Stimulated activated memory B cell treated with anti-CD40 and anti-IgM and Interleukin-4, amounts not matched to agents 10 μg/mL and 1 μg/mL and 100 μg/mL, for 72 hours (primary cell): ENCODE measurements around the gene EHD1.
A peak's percentile ranks its signal among the peaks of the same experiment; 100 is the strongest.

ENCODE experiments used
- ATAC-seq: fragments of 150-1000 bp; cut with Tn5 transposase; 2 replicates; pipeline ENCODE4 v1.10.0; 2021
- H3K27ac Mint-ChIP-seq: one replicate; pipeline ENCODE4 v1.8.0; 2022; ENCODE audit warnings: mild to moderate bottlenecking, mixed read lengths
- H3K27me3 Mint-ChIP-seq: one replicate; pipeline ENCODE4 v1.8.0; 2022; ENCODE audit warnings: mixed read lengths
- H3K36me3 Mint-ChIP-seq: one replicate; pipeline ENCODE4 v1.8.0; 2022; ENCODE audit warnings: mixed read lengths
- H3K4me1 Mint-ChIP-seq: one replicate; pipeline ENCODE4 v1.8.0; 2022; ENCODE audit warnings: mixed read lengths
- H3K4me3 Mint-ChIP-seq: one replicate; pipeline ENCODE4 v1.8.0; 2022; ENCODE audit warnings: mild to moderate bottlenecking, moderate library complexity, mixed read lengths
- H3K9me3 Mint-ChIP-seq: one replicate; pipeline ENCODE4 v1.8.0; 2022; ENCODE audit warnings: mixed read lengths

The EHD1 gene

DNA sequence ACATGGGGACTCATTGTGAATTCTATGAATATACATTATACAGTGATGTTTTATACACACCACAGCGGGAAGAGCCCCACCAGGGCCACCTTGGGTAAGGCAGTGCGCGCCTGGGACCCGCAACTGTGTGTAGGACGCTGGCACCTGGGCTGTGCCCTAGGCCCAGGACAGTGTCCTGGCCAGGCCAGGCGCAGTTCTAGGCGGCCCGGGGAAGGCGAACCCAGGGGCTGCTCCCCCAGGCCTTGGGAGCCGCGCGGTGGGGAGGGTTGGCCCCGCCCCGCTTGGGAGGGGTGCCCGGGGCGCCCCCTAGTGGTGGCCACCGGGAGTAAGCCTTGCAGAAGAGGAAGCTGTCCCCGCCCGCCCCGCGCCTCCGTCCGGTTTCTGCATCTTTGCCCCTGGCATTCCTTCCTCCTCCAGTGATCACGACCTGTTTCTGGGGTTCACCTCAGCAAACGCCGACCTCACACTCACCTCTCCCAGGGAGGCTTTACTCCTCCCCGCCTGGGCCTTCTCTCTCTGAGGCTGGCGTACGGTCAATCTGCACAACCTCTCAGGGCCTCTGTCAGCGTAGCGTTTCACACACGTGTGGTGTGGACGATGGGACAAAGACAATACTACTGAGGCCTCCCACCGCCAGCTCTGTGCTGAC lies 9.5 kb upstream of the EHD1 start:
- Mint-ChIP-seq H3K9me3 (no peaks in the 10 kb centered on the region), H3K4me3 (peak overlapping the region; percentile 77), H3K27ac (peak overlapping the region; percentile 82), H3K4me1 (peaks cover 55% of the 10 kb centered on the region), H3K36me3 (no peaks in the 10 kb centered on the region), H3K27me3 (no peaks in the 10 kb centered on the region)
- ATAC-seq = peak; percentile 92

DNA sequence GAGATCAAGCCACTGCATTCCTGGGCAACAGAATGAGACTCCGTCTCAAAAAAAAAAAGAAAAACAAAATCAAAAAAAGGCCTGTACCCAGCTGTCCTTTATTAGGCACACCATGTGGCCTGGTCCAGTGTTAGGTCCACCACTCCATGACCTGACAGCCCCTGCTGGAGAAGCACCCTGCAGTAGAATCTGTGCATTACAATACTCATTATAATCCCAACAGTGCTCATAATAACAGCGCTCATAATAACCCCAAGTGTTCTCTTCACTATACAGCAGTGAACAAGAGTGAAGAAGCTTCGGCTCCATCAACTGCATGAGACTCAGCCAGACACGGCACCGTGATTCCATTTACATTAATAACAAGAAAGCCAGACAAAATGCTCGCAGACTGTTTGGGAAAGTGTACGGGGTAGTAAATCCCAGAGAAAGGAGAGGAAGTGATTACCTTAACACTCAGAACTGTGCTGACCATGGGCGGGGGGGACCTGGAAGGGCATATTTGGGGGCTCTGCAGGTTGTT lies 8.9 kb upstream of the EHD1 start:
- H3K36me3 Mint-ChIP-seq = no peaks in the 10 kb centered on the region
- ATAC-seq = no peak
- H3K27ac Mint-ChIP-seq = peak overlapping the region; percentile 82
- H3K4me3 Mint-ChIP-seq = peak overlapping the region; percentile 14
- H3K9me3 Mint-ChIP-seq = no peaks in the 10 kb centered on the region
- H3K27me3 Mint-ChIP-seq = no peaks in the 10 kb centered on the region
- peaks cover 53% of the 10 kb centered on the region for H3K4me1 Mint-ChIP-seq

- Mint-ChIP-seq H3K4me1 (peaks cover 50% of the 10 kb centered on the region), H3K36me3 (no peaks in the 10 kb centered on the region)
Measured at GRCh38 chr11:64885367-64886286, 7.2 kb upstream of the EHD1 start.

DNA sequence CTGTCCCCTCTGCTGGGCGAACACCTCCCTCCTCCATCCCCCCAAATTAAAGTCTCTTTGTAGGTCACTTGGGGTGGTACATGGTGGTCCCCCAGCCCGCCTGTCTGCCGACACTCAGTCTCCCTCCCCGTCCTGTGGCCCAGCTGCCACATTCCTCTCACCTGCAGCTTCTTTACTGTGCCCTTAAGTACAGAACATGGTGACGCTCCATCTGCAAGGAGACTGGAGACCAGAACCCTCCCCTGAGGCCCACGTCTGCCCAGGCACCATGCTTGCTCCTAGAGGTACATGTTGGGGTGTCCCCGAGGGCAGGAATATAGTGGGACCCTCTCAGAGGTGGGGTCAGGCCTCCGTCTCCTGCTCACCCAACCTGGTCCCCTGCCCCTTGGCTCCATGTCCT lies 5.6 kb upstream of the EHD1 start:
- H3K27ac Mint-ChIP-seq = peak overlapping the region; percentile 23
- H3K4me1 Mint-ChIP-seq = peaks cover 63% of the 10 kb centered on the region
- no peaks in the 10 kb centered on the region for H3K9me3 Mint-ChIP-seq
- H3K27me3 Mint-ChIP-seq = no peaks in the 10 kb centered on the region
- no peaks in the 10 kb centered on the region for H3K36me3 Mint-ChIP-seq
- no peak overlapping the region for H3K4me3 Mint-ChIP-seq
- no peak for ATAC-seq

More at GRCh38 chr11:64885367-64886286, 7.2 kb upstream of the EHD1 start:
- no peaks in the 10 kb centered on the region for H3K27me3 Mint-ChIP-seq
- ATAC-seq = no peak
- H3K4me3 Mint-ChIP-seq = no peak overlapping the region
- H3K9me3 Mint-ChIP-seq = no peaks in the 10 kb centered on the region
- peak overlapping the region; percentile 4 for H3K27ac Mint-ChIP-seq

- H3K27me3 Mint-ChIP-seq = no peaks in the 10 kb centered on the region
- peaks cover 61% of the 10 kb centered on the region for H3K4me1 Mint-ChIP-seq
- H3K27ac Mint-ChIP-seq = peak overlapping the region; percentile 23
- ATAC-seq = no peak
- no peaks in the 10 kb centered on the region for H3K36me3 Mint-ChIP-seq
- H3K9me3 Mint-ChIP-seq = no peaks in the 10 kb centered on the region
- H3K4me3 Mint-ChIP-seq = no peak overlapping the region
Measured at GRCh38 chr11:64883575-64883974, 5.2 kb upstream of the EHD1 start.

GRCh38 chr11:64882243-64882642 lies 3.8 kb upstream of the EHD1 start:
- Mint-ChIP-seq H3K4me1 (peaks cover 49% of the 10 kb centered on the region), H3K9me3 (no peaks in the 10 kb centered on the region), H3K27ac (no peak overlapping the region), H3K4me3 (no peak overlapping the region), H3K27me3 (no peaks in the 10 kb centered on the region), H3K36me3 (peaks cover 6% of the 10 kb centered on the region)
- ATAC-seq = no peak

DNA sequence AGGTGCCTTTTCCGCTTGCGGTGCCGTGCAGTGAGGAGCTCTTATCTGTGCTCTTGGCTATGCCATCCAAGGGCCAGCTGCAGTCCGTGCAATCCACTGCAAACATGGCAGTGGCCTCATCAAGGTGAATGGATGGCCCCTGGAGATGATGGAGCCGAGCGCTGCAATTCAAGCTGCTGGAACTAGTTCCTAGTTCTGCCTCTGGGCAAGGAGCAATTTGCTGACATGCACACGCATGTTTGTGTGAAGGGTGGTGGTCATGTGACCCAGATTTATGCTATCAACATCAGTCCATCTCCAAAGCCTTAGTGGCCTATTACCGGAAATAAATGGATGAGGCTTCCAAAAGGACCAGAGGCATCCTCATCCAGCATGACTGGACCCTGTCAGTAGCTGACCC lies 3.1 kb upstream of the EHD1 start:
- H3K36me3 Mint-ChIP-seq = peaks cover 13% of the 10 kb centered on the region
- H3K27ac Mint-ChIP-seq = no peak overlapping the region
- no peak overlapping the region for H3K4me3 Mint-ChIP-seq

DNA sequence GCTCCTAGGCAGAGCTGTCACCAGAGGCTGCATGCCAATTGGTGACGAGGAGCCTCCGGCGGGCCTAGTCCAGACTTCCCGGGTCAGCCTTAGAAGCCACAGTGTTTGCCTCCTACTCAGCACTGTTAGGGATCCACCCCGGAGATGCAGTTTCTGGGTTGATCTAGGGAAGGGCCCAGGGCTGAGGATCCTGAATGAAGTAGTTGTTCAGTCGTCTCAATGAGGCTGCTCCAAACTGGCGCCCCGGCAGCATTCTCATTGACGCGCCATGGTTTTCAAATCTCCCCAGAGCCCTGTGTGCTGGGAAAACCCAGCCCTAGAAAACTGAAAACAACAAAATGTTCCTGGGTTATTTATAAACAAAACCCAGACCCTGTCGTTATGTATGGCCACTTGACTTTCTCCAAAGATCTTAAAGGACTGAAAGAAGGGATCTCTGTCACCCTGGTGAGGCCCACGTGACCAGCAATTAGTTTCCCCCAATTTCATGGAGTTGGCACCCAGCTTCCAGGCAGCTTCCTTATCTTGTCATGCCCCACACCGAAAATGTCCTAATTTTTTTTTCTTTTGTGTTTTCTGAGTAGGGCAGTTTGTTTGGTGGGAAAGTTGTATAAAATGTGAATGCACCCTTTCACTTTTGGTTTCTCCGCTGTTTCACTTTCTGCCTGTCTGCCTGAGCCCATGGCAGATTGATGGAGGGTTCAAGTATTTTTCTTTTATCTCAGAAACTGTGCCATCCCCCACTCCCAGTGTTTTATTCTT lies 2.0 kb upstream of the EHD1 start:
- no peaks in the 10 kb centered on the region for H3K9me3 Mint-ChIP-seq
- H3K27me3 Mint-ChIP-seq = no peaks in the 10 kb centered on the region
- no peak for ATAC-seq
- peaks cover 24% of the 10 kb centered on the region for H3K36me3 Mint-ChIP-seq
- H3K27ac Mint-ChIP-seq = peak overlapping the region; percentile 86
- H3K4me1 Mint-ChIP-seq = peaks cover 56% of the 10 kb centered on the region
- H3K4me3 Mint-ChIP-seq = peak overlapping the region; percentile 42

More for the DNA sequence above, 3.1 kb upstream of the EHD1 start:
- Mint-ChIP-seq H3K9me3 (no peaks in the 10 kb centered on the region), H3K27me3 (no peaks in the 10 kb centered on the region), H3K4me1 (peaks cover 55% of the 10 kb centered on the region)
- no peak for ATAC-seq

DNA sequence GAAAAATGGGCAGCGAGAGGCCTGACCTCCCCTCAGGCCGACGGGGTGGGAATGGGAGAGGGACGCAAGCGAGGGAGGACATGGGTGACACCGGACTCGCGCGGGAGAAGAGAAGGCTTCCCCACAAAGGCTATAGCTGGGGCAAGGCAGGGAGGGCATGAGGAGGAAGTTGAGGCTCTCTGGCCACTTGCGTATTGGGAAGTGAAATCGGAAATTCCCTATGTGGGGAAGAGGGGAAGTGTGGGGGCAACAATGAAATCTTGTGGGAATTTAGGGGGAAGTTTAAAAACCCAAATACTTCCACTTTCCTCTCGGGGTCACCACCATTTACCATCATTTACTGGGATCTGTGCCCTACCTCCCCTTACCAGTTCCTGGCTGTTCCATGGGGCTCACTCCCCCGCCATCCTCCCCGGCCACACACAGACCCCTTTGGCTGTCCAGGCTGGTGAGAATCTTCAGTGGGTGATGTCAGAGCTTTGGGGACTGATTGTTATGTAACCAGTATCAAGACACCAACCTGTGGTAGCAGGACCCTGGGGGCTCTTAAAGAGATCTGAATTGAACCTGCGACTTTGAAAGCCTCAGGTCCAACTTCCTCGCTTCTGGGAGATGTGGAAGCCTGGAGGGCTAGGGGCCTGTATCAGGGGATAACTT lies 951 bp upstream of the EHD1 start:
- H3K36me3 Mint-ChIP-seq = peaks cover 34% of the 10 kb centered on the region
- H3K27me3 Mint-ChIP-seq = no peaks in the 10 kb centered on the region
- H3K4me1 Mint-ChIP-seq = peaks cover 61% of the 10 kb centered on the region
- no peaks in the 10 kb centered on the region for H3K9me3 Mint-ChIP-seq
- H3K4me3 Mint-ChIP-seq = peak overlapping the region; percentile 95
- peak overlapping the region; percentile 86 for H3K27ac Mint-ChIP-seq
- ATAC-seq = no peak

DNA sequence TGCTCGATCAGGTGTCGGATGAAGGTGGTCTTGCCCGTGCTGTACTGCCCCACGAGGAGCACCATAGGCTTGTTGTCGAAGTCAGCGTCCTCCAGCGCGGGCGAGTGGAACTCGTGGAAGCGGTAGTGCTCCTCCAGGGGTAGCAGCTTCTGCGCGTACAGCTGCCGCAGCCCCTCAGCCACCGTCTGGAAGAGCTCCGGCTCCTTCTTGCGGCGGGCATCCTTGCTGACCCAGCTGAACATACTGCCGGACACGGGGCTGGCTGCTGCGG lies 263 bp downstream of the EHD1 start:
- ATAC-seq = peak; percentile 41
- Mint-ChIP-seq H3K27me3 (no peaks in the 10 kb centered on the region), H3K4me3 (peak overlapping the region; percentile 95), H3K4me1 (peaks cover 61% of the 10 kb centered on the region), H3K36me3 (peaks cover 41% of the 10 kb centered on the region), H3K9me3 (no peaks in the 10 kb centered on the region), H3K27ac (peak overlapping the region; percentile 86)

DNA sequence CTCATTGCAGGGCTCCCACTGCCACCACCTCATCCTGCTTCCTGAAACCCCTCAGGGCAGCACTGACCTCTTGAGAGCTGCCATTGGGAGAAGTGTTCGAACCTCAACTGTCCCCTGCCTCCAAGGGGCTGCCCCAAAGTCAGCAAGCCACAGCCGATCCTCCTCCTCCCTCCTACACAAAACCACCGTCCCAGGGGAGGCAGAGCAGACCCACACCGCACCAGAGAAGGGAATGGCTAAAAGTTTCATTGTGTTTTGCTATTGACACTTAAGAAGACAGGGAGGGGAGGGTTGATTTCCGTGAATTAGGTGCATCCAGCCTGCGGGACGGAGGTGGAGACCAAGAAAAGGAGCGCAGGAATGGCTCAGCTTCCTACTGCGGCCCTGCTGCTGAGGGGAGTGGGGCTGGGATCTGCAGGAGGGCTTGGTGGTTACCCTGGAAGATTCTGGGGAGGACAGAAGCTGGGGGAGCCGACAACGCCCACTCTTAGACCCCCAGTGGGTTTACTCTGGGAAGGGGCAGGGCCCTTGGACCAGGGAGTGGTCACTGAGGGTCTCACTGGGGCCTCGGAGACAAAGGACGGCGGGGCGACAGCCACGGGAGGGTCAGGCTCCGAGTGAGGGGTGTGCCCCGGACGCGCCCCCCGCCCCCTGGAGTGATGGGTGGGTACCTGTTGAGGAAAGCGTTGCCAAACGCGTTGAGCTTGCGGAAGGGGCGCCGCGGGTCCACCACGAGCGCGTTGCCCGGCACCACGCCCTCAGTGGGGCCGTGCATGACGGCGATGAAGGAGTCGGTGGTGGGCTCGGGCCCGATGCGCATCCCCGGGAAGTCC lies 815 bp downstream of the EHD1 start:
- Mint-ChIP-seq H3K4me1 (peaks cover 67% of the 10 kb centered on the region), H3K9me3 (no peaks in the 10 kb centered on the region), H3K36me3 (peaks cover 47% of the 10 kb centered on the region), H3K27ac (peak overlapping the region; percentile 86), H3K27me3 (no peaks in the 10 kb centered on the region), H3K4me3 (peak overlapping the region; percentile 95)
- ATAC-seq = peak; percentile 51

DNA sequence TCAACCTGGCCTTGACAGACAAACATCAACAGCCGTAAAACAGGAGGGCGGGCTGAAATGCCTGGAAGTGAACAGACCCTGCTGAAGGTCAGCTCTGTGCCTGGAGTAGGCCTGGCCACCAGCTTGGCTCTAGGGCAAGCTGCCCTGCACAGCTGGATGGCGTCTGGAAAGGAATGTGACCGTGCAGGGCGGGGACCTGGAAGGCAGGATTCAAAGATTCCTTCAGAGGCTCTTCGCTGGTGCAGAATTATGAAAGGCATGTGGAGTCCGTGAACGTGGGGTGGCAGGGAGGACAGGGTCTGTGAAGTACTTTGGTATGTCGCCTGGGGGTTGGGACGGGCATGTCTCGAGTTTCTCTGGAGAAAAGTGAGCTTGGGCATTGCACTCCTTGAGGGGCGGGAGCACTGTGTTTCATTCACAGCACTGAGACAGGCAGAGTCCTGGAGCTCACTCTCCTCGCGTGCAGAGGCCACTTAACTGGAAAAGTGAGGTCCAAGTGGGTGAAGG lies 1.5 kb downstream of the EHD1 start:
- H3K9me3 Mint-ChIP-seq = no peaks in the 10 kb centered on the region
- ATAC-seq = no peak
- H3K36me3 Mint-ChIP-seq = peaks cover 49% of the 10 kb centered on the region
- H3K27ac Mint-ChIP-seq = peak overlapping the region; percentile 86
- H3K4me3 Mint-ChIP-seq = peak overlapping the region; percentile 95
- no peaks in the 10 kb centered on the region for H3K27me3 Mint-ChIP-seq
- peaks cover 74% of the 10 kb centered on the region for H3K4me1 Mint-ChIP-seq

DNA sequence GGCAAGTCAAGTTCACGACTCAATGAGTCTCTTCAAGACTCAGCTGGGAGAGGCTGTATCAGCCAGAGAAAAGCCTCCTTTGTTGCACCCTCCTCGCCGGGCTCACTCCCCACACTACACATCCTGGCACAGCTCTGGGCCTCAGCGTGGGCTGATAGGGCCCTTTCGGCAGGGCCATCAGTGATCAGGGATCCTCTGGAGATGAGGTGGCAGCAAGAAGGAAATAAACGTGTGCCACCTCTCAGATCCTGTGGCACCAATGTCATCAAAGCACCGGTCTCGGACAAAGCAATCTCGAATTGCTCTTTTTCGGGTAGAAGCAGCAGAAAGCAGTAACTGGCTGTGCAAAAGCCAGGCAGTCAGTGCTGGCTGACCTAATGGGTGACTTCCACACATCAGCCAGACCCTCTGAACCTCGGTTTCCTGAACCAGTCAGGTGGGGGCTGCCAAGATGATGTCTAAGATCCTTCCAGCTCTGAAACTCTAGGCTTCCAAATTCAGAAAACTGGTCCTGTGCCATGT lies 2.1 kb downstream of the EHD1 start:
- no peaks in the 10 kb centered on the region for H3K9me3 Mint-ChIP-seq
- H3K4me1 Mint-ChIP-seq = peaks cover 80% of the 10 kb centered on the region
- ATAC-seq = no peak
- peak overlapping the region; percentile 86 for H3K27ac Mint-ChIP-seq
- H3K36me3 Mint-ChIP-seq = peaks cover 55% of the 10 kb centered on the region
- H3K4me3 Mint-ChIP-seq = peak overlapping the region; percentile 95
- no peaks in the 10 kb centered on the region for H3K27me3 Mint-ChIP-seq
